Measurements from ENCODE around the gene IL31RA.

The IL31RA gene

DNA sequence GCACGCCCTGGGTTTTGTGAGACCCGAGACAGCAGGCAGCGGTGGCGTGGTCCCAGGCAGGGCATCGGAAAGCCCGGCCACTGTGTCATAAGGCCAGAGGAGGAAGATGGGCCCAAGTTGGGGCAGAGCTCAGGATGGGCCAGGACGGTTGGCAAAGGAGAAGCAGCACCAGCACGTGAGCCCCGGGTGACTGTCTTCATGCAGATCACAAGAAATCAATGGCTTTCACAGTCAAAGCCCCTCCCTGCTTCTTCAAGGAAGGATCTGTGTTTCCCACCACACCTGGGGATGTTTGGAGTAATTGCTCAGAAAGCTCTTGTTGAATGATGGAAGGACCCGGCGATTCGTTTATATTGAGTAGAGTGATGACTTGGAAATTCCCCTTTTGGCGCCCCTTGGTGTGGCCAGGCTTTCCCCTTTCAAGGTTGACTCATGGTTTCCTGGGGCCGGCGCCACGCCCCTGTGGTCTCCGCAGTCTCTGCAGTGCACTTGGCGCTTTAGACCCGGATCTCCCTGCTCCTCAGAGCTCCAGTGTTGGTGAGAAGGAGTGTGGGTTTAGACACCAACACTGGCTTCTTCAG, 52.1 kb downstream of the IL31RA start:
- no peak for DNase-seq (ENCODE audit: low spot score)

DNA sequence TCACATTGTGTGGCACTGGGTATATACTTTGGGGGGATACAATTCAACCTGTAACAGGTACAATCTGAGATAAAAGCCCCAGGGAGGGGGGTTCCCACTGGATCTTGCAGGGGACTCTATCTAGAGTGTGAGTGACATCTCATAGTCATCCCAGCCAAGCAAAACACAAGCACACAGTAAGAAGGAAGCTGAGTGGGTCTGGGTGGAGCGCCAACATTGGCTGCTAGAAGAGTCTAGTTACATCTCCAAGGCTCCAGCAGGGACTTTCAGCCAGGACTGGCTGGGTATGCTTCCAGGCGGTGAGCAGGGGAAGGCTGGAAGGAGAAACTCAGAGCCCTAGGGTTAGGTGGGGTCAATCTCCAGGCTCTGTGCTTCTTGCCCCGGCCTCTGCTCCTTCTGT, 53.0 kb downstream of the IL31RA start:
- peak; percentile 43 for DNase-seq (ENCODE audit: low spot score)

DNA sequence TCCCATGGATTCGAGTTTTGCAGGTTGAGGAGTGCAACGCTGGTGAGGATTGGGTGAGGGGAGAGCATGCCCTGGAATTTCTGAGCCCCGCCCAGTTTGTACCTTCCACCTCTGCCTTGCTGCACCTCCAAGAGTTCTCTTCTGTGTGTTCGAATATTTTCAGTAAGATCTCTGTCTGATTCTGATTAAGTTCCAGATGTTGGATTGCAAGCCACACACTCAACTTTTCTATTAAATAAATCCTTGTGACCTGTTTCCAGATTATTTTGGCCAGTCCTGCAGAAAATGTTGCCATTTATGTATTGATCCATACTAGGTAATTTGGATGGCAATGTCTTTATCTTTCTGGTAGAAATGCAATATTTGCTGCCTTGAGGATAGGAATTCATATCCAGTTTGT, 54.1 kb downstream of the IL31RA start:
- no peak for DNase-seq (ENCODE audit: low spot score)

DNA sequence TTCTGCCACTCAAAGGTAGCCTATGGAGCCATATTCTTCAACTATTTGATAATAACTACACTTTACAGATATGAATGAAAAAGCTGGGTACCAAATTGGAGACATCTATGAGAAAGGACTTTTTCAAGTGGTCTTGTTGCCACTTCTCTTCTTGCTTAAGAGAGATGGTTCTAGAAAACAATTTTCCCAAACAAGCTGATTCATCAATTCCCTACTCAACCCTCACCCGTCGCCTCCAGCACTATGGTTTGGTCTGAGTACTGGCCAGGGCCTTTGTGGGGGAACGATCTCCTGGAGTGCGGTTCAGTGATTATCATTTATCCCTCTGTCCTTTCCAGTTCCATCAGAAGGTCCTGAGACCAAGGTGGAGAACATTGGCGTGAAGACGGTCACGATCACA, 56.8 kb downstream of the IL31RA start:
- DNase-seq (ENCODE audit: low spot score): no peak

DNA sequence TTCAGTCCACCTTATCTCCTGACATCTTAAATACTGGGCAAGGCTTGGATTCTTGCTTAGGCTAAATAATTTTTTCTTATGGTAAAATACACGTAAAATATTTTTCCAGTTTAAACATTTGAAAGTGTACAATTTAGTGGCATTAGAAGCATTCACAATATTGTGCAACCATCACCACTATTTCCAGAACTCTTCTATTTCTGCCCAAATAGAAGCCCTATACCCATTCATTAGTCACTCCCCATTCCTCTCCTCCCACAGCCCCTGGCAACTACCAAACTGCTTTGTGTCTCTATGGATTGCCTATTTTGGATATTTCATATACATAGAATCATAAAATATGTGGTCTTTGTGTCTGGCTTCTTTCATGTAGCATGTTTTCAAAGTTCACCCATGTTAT, 57.6 kb downstream of the IL31RA start:
- DNase-seq (ENCODE audit: low spot score): no peak

DNA sequence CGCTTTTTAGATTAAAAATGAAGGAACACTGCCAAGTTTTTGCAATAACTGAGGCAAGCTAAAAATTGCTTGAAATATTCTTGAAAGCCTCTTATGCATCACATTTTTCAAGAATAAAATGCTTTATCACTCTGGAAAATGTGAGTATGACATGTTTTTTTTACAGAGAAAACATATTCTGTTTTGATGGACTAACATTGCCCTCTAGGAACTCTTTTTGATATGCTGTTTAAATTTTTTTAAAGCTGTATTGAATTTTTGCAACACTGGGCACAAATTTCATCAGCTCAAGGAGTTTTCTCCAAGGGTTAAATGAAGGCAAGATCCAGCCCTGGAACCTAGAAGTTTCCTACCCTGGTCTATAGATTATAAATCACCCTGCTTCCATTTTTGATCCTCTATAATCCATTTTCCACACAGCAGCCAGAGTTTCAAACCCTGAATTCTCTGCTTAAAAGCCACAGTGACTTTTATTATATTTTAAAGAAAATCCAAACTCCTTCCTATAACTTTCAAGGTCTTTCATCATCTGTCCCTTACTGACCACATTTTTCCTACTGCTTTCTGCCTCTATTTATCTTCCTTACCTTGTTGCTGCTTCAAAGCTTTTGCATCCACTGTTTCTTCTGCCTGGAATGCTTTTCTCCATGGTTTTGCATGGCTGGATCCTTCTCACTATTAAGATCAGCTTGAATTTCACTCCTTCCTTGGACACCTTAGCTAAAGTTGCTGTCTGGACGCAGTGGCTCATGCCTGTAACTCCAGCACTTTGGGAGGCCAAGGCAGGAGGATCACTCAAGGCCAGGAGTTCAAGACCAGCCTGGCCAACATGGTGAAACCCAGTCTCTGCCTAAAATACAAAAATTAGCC, 60.9 kb downstream of the IL31RA start:
- DNase-seq (ENCODE audit: low spot score): peak; percentile 30

DNA sequence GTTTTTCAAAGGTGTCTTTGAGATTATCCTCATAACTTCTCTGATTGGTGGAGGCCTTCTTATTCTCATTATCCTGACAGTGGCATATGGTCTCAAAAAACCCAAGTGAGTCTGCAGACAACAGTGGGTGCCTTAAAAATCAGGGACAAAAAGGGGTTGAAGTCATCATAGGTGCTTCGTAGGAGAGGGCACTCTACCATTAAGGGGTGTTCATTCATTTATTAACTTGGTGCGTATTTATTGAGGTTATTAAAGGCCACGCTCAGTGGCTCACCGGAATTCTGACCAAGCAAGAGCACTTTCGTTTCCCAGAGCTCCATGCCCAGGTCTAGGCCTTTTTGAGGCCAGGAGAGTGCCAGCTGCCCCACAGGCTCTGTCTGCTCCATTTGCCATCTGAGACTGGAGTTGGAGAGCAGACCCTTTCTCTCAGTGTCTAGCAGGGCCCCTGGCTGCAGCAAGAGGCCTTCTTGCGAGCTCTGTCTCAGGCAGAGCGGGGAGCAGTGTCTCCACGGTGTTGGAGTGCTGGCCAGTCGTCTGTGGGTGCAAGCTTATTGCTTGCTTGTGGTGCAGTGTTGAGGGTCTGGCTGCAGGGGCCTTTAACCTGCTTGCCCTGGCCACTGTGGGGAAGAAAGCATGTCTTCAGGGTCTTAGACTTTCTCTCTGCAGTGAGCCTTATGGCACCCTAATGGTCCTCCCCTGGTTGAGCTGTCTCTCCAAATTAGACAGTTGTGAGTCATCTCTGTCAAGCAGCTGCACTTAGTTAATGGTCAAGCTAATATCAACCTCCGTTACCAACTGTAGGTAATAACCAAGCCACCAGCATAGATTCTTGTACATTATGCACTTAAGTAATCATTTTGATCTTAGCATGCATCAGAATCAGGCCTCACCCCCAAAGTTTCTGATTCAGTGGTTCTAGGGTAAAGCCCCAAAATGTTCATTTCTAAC, 62.6 kb downstream of the IL31RA start:
- DNase-seq (ENCODE audit: low spot score): no peak

DNA sequence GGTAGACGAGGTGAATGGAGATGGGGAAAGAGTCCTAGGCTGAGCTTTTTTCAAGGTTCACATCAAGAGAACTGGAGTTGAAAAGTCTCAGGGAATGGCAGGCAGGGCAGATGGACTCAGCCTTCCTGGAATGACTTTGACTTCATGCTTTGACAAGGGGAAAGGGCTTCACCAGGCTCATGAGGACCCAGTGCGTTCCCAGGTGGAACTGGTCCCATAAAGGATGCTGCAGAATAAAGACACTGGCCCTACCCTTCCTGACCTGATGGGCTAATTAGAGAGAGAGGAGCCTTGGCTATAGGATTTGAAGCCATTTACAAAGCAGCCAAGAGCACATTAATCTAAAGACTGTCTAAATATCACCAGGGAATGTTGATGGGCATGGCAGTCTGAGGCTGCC, 63.8 kb downstream of the IL31RA start:
- no peak for DNase-seq (ENCODE audit: low spot score)

DNA sequence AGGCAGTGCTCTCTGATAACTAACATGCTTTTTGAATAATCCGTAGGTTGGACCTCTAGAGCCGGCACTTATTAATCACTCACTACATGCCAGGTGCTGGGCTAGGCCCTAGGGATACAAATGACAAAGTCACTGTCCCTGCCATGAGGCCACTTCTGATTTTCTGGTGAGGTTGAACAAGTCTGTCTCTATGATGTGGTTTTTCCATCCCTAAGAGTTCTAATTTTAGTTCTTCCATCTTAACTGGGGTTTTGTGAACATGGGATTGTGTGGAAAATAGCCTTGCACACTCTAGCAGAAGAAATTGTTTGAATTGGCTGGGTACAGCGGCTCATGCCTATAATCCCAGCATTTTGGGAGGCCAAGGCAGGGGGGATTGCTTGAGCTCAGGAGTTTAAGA, 64.6 kb downstream of the IL31RA start:
- DNase-seq (ENCODE audit: low spot score): no peak

DNA sequence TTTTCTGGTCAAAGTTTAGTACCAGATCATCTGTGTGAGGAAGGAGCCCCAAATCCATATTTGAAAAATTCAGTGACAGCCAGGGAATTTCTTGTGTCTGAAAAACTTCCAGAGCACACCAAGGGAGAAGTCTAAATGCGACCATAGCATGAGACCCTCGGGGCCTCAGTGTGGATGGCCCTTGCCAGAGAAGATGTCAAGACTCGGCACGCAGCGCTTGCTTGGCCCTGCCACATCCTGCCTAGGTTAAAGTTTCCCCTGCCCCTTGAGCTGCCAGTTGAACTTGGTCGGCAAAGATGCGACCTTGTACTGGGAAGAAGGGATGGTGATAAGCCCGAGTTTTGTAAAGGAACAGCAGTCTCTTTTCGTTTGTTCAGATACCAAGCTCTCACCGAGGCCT, 65.8 kb downstream of the IL31RA start:
- DNase-seq (ENCODE audit: low spot score): no peak

DNA sequence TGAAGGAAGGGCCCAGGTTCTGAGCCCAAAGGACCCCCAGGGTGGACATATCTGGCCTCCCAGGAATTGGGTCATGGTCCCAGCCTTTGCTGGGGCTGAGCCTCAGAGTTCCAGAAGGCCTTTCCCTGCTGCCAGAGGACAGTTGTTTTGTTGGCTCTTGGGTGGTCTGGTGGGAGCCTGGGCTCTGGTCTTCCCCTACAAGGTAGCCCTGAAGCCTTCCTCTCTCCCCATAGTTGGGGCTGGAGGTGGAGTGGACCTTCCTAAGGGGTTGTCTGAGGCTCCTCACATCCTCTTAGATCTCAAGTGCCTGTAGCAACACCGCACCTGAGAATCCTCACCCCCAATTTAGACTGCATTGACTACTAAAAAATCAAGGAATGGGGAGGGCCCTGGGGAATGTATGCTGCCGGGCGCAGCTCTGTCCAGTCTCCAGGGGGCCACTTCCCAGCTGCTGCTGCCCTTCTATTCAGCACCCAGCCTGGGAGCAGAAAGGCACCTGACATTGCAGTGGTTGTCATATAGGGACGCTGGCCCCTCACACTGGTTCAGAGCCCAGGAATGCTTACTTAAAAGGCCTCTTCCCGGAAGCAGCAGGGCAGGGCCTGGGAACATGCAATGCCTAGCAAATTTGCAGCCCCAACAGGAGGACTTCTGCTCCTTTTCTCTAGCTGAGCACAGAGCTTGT, 66.4 kb downstream of the IL31RA start:
- DNase-seq (ENCODE audit: low spot score): no peak

DNA sequence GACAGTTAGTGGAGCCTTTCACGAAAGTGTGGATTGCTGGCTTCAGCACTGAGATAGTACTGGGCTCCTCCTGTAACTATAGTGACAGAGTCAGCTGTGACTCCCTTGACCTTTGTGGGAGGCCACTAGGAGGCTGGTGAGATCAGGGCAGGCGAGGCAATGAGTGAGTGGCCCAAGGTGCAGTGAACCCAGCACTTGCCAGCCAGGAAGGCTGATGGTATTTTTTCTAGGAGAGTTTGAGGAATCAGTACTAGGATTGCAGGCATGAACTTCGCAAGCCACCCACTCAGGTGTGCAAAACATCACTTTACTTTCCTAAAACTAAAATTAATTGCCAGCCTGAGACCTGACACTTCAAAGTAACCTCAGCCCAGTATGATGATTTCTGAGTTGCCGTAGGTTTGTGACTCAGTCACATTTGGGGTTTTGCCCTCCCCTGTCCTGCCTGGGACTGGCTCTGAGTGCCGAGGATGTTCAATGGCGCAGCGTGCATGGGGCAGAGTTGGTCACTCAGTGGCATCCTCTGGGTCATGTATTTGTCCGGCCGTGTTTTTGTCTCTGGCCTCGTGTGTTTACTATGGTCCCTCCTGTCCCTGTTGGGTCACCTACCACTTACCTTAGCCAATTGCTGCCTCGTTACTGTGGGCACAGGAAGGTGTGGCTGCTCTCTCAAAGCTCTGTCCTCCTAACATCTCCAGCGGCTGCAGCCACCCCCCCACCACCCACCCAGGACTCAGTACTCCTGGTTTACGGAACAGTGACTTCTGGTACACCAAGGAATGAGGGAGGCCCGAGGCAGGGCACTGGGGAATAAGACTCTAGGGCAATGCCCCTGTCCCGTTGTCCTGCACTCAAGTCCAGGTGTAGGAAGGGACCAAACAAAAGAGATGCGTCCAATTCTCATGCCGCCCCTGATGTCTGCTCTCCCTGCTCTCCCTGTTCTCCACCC, 67.2 kb downstream of the IL31RA start:
- no peak for DNase-seq (ENCODE audit: low spot score)

DNA sequence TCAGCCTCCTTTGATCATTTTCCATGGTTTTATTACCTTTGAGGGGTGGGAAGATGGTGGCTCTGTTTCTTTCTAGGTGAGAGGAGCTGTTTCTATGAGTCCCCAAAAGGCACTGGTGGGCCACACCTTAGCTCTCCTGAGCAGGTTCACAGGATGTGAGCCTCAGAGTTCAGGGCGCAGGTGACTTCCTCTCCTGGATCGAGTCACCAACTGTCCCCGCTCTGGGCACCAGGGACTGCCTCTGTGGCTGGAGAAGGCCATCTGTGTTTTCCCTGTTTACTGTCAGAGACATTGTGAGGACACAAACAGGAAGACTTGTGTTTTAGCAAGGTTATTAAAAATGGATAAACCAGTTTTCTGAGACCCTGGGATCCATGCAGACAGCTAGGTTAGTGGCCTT, 68.5 kb downstream of the IL31RA start:
- no peak for DNase-seq (ENCODE audit: low spot score)

DNA sequence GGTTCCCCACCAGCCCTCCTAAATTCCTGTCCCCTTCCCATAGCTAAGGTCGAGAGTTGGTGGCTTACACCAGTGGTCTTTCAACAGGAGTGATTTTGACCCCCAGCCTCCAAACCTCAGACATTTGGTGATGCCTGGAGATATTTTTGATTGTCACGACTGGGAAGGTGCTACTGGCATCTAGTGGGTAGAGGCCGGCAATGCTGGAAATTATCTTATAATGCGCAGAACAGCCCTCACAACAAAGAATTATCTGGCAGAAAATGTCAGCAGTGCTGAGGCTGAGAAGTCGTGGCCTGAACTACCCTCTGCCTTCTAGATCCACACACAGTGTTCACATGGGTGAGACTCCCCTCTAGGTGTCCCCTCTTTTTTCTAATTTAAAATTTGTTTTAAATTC, 69.6 kb downstream of the IL31RA start:
- no peak for DNase-seq (ENCODE audit: low spot score)

DNA sequence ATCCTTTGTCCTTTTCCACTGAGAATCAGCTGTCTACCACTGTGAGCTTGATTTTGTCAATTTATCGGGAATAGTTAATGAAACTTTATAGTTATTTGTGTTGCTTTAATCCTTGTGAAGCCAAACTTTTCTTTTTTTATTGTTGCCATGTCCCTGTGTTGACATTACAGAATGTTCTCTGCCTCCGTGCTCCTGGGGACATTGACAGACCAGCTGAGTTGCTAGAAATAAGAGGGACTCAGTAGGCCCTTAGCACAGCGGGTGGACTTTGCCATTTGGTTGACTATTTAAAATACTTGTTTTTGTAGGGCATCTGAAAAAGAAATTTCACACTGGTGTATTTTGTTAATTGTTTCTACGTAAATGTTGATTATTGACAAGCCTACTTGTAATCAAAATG, 70.5 kb downstream of the IL31RA start:
- no peak for DNase-seq (ENCODE audit: low spot score)

DNA sequence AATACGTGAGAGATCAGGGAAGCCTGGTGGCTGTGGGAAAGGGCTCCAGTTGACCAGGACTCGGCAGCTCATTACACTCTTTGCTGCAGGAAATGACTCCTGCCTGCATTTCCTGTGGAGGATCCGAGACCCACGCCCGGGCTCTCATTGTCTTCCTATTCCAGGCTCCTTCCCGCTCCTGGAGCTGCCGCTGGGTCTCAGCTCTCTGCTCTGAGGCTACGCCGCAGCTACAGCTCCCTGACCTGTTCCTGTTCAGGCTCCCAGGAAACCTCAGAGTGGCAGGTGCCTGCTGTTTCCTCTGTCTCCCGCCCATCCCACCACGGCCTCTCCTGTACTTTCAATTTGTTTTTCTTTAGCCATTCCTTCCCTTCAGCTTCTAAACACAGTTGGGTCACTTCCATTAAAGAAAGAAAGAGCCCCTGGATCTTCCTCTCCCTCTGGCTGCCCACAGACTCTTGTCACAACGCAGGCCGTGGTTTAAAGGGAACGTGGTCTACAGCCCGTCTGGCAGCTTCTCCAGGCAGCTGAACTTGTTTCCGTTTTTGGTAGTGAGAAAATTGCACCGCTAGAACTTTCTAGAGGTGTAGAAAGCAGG, 72.1 kb downstream of the IL31RA start:
- peak; percentile 40 for DNase-seq (ENCODE audit: low spot score)

DNA sequence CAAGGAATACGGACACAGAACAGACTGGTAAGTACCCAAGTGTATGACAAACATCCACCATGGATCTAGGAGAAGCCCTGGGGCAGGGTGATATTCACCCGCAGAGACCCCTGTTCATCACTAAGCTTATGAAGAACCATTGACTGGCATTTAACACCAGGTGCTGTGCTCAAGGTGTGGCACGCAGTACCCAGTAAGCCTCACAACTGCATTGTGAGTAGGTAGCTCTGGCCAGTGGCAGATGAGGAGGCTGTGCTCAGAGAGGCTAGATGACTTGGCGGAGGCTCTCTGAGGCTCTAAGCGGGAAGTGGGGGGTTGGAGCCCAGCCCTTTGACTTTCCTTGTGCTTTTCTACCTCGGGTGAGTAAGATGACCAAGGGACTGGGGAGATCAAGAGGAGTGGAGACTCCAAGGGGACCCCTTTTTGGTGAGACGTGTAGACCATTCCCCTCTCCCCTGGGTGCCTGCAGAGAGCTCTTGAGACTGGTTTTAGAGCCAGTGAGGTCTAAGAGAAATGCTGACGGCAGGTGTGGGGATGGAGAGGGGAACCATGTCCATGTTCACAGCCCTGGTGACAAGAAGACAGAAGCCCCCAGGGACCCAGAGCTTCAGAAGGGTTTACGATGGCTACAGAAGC, 72.8 kb downstream of the IL31RA start:
- no peak for DNase-seq (ENCODE audit: low spot score)

DNA sequence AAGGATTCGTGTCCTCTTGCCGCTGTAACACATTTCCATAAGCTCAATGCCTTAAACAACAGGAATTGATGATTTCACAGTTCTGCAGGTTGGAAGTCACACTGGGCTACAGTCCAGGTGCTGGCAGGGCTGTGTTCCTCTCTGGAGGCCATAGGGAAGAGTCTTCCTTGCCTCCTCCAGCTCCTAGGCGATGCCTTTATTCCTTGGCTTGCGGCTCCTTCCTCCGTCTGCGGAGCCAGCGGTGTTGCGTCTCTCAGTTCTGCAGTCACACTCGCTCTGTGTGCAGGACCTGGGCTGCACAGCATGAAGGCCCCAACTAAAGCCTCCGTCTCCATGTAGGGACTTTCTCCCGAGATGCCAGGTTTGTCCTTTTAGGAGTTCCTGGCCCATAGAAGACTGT, 73.6 kb downstream of the IL31RA start:
- no peak for DNase-seq (ENCODE audit: low spot score)

DNA sequence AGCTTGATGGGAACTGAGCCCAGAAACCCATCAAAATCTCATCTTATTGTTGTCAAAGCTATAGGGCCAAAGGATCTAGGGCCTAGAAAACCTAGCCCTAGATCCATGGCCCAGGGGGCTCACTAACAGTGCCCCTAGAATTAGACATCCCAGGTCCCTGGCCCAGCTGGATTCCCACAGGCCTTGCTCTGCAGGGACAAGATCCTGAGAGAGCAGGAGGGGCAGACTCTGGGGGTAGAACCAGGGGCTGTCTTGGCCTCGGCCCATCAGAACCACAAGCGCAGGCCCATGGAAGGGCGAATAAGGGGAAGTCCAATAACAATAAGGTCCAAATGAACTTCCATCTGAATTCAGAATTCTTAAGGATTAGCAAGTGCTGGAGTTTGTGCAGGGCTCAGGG, 74.0 kb downstream of the IL31RA start:
- no peak for DNase-seq (ENCODE audit: low spot score)

DNA sequence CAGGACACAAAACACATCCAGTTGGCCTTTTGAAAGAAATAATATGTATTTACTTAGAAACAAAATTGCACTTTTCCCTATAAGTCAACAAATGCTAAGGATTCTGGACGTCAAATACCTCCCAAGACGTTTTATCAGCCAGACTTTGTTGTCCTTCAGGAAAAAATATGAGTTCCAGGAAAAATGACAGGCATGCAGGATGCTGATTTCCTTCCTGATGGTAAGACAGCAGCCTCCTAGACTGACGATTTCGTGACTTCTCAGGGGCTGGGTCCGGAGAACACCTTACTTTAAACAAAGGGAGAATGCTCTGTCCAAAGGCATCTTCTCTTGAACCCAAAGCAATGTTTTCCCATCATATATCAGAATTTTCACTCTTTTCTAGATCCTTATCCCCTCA, 74.6 kb downstream of the IL31RA start:
- DNase-seq (ENCODE audit: low spot score): no peak
